K562 (cell line): ENCODE data around the gene CETN1. TPM values are rescaled to one million over a fixed set of nuclear protein-coding genes. Genes with fewer than 3 reads are reported as not detected.

Experiments used
- ILF3 ChIP-seq: fragments of 450-650 bp; IDR thresholded peaks from 2 replicates; pipeline ENCODE4 v1.6.1; 2018; ENCODE audit warnings: antibody characterized with exemption, mild to moderate bottlenecking, moderate library complexity, borderline replicate concordance
- KDM4B ChIP-seq, 2 experiments: fragments of 450-650 bp in 1 of 2; sonication (generic) in 1 of 2; IDR thresholded peaks; 2 replicates each; pipeline ENCODE4 v1.6.1; 2016 to 2017; ENCODE audit warnings: borderline replicate concordance in 2 of 2, antibody characterized with exemption in 1 of 2, low read depth in 1 of 2, mild to moderate bottlenecking in 1 of 2
- SMAD3 ChIP-seq: fragments of 450-650 bp; formaldehyde crosslinking; conservative IDR thresholded peaks from 2 replicates; pipeline ENCODE4 v1.4.0; 2020; ENCODE audit warnings: mild to moderate bottlenecking
- ZBTB40 ChIP-seq, 2 experiments: fragments of 450-650 bp in 1 of 2; sonication (generic) in 1 of 2; formaldehyde crosslinking in 1 of 2; IDR thresholded peaks; 2 replicates each; pipeline versions ENCODE4 v1.7.1 to v1.9.0; 2016 to 2022; ENCODE audit warnings: inconsistent platforms in 1 of 2, mild to moderate bottlenecking in 1 of 2, missing genetic modification reagents in 1 of 2
- ZBTB43 ChIP-seq: sonication (generic); formaldehyde crosslinking; IDR thresholded peaks from 2 replicates; pipeline ENCODE4 v1.8.0; 2023; ENCODE audit warnings: mild to moderate bottlenecking, missing genetic modification reagents
- ZKSCAN3 ChIP-seq: fragments of 250-450 bp; sonication (Bioruptor Pico); IDR thresholded peaks from 2 replicates; pipeline ENCODE4 v1.4.0; 2020
- ZNF384 ChIP-seq: IDR thresholded peaks from 2 replicates; pipeline ENCODE4 v1.6.1; 2012; ENCODE audit warnings: low read depth, low read length, improper control_type of control experiment
- polyA plus RNA-seq, 8 experiments: library from polyadenylated mRNA; depleted of rRNA in 4 of 8; stranded (reverse) in 5 of 8; unstranded in 3 of 8; fragments of >200 nt; fragmentation: Nextera tagmentation in 2 of 8; fragmentation: Illumina TruSeq in 1 of 8; extraction: Ambion mirVana in 2 of 8; extraction: Trizol in 1 of 8; gene quantifications; 2 replicates each; pipeline versions ENCODE4 v1.2.1 to v1.2.3, GENCODE V29; 2011 to 2014; ENCODE audit warnings: inconsistent platforms in 1 of 8, missing spikeins in 1 of 8
- total RNA-seq, 7 experiments: library from RNA; depleted of rRNA in 6 of 7; stranded (reverse); fragments of >200 nt in 6 of 7; fragmentation: Illumina TruSeq in 2 of 7; extraction: Trizol in 2 of 7; gene quantifications; 2 replicates each; pipeline versions ENCODE4 v1.2.1 to v1.2.3, GENCODE V29; 2011 to 2021; ENCODE audit warnings: low replicate concordance in 1 of 7

The CETN1 gene
- total and polyA plus RNA-seq, 9 of the 15 experiments (the other 6 are each of a cell fraction or from before 2014, with no cell fraction given) = 0.07 to 0.34 (median 0.19) TPM; not detected in 3

DNA sequence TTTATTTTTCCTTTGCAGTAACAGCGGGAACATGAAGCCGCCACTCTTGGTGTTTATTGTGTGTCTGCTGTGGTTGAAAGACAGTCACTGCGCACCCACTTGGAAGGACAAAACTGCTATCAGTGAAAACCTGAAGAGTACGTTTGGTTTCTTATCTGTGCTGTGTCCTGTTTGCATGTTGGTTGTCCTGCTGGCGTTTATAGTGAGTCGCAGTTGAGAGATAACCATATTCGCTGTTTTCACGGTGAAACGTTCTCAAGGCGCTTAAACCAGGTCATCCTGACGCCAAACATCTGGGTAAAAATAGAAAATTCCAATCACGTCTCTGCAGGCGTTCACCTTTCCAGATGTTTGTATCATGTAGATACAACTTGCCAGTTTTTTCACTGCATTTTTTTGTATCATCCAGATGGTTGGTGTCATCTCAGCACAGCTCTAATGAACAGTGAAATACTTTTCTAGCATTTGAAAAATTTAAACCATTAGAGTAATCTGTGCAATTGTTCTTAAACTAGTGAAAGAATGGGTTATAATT is 37.9 kb downstream of the CETN1 start (continued):
- TF ChIP-seq ZBTB43 (CRISPR knock-in tag) (no peak), ZKSCAN3 (CRISPR knock-in tag) (no peak), ILF3 (no peak), ZBTB40 (IDR thresholded peaks at IDR 0.05) (no peak), ZBTB40 (CRISPR knock-in tag; IDR thresholded peaks at IDR 0.05) (no peak), KDM4B (IDR thresholded peaks at IDR 0.05; ENCODE audit: borderline replicate concordance in 2 of 2, low read depth in 1 of 2) (no peak), ZNF384 (peak; percentile 72; the same call in 1 of the 2 replicates), SMAD3 (CRISPR knock-in tag) (no peak)
